ENCODE results near the gene SKIC3. TPM values are rescaled to one million over a fixed set of nuclear protein-coding genes. Genes with fewer than 3 reads are reported as not detected.

SKIC3 gene
- polyA plus RNA-seq, 1 of the 3 experiments (the other 2 are of a cell fraction), result 27.4 TPM

DNA sequence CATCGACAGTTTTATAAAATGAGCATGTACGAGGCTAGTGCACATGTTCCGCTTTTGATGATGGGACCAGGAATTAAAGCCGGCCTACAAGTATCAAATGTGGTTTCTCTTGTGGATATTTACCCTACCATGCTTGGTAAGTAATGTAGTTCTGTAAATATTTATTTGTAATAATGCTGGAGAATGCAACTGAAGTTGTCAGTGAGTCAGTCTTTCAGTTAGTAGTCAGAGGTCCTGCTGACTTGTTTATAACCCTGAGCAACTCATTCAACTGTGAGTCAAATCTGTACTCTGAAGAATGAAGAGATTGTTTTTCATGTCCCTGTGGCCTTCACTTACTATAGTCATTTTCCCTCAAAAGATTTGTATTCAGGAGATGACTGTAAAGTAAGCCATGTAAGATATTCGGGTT is 36.7 kb upstream of the SKIC3 start:
- peaks cover 14% of the 10 kb centered on the region for H3F3A ChIP-seq (replicated peaks; ENCODE audit: insufficient read depth)
- H4K20me1 ChIP-seq (ENCODE audit: insufficient read depth), result no peaks in the 10 kb centered on the region
- ChIA-PET POLR2A (no interaction called here), CTCF (no interaction called here)
- H3K4me2 ChIP-seq, result no peak overlapping the region
- WGBS (ENCODE audit: low lambda C conversion rate), result 84% methylated on average over 5 of the region's 5 CpGs
- H3K27me3 ChIP-seq (ENCODE audit: insufficient read depth), result no peaks in the 10 kb centered on the region
- peak; percentile 4; the same call in 1 of the 2 replicates for TF ChIP-seq JUND (IDR thresholded peaks at IDR 0.05)
- TF ChIP-seq SIN3A (IDR thresholded peaks at IDR 0.05; ENCODE audit: borderline replicate concordance, low read depth, low read length), result no peak
- no peak for TF ChIP-seq MXI1 (IDR thresholded peaks at IDR 0.05; ENCODE audit: low read depth, low read length)
- TF ChIP-seq ELF1 (IDR thresholded peaks at IDR 0.05), result no peak
- peak; percentile 53; the same call in 1 of the 2 replicates for TF ChIP-seq FOSL2 (IDR thresholded peaks at IDR 0.05; ENCODE audit: borderline replicate concordance, low read depth)
- TF ChIP-seq NRF1 (IDR thresholded peaks at IDR 0.05; ENCODE audit: low read depth, low read length), result no peak
- no peaks in the 10 kb centered on the region for H3K9me3 ChIP-seq
- H3K79me2 ChIP-seq (ENCODE audit: insufficient read depth), result no peaks in the 10 kb centered on the region
- no peak overlapping the region for H3K9ac ChIP-seq
- no peak overlapping the region for H3K4me3 ChIP-seq (ENCODE audit: low read depth in 2 of 2, low read length in 1 of 2)
- peaks cover 0 to 15% of the 10 kb centered on the region in 2 experiments; a peak in 1 of 4 replicates for H3K4me1 ChIP-seq (ENCODE audit: control insufficient read depth in 1 of 2, insufficient read depth in 2 of 2, low read depth in 1 of 2, low read length in 1 of 2)
- H2AFZ ChIP-seq (ENCODE audit: low read depth), result peak overlapping the region; percentile 61
- H3K27ac ChIP-seq (ENCODE audit: low read depth in 2 of 2, low read length in 1 of 2), result peak overlapping the region in 1 of 2 experiments; percentile 56; a peak in 2 of 4 replicates
- no peak for DNase-seq
- H3K36me3 ChIP-seq (replicated peaks in 1 of 2; ENCODE audit: control insufficient read depth in 1 of 2, insufficient read depth in 2 of 2, low read length in 1 of 2), result no peaks in the 10 kb centered on the region
- H3K9me2 ChIP-seq, result no peaks in the 10 kb centered on the region

DNA sequence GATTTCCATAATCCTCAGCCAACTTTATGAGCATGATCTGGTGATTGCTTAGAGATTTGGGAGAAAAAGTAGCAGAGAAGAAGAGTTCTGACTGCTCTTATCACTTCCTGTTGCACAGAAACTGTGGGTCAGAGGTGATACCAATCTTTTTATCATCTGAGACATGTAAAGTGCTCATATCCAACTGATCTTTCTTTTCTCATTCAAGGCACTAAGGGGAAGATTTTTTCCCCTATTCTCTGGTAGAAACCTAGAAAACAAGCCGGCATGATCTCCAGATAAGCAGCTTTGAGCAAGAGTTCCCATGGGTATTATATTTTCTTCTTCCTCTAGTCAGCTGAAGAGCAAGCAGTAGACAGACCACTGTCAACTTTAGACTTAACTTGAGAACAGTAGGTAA is 36.1 kb upstream of the SKIC3 start:
- no peaks in the 10 kb centered on the region for H3K27me3 ChIP-seq (ENCODE audit: insufficient read depth)
- peaks cover 0 to 15% of the 10 kb centered on the region in 2 experiments; a peak in 1 of 4 replicates for H3K4me1 ChIP-seq (ENCODE audit: control insufficient read depth in 1 of 2, insufficient read depth in 2 of 2, low read depth in 1 of 2, low read length in 1 of 2)
- ChIA-PET CTCF (no interaction called here), POLR2A (no interaction called here)
- TF ChIP-seq RAD21 (IDR thresholded peaks at IDR 0.05; ENCODE audit: low read length), result no peak
- TF ChIP-seq, protein P1, sequence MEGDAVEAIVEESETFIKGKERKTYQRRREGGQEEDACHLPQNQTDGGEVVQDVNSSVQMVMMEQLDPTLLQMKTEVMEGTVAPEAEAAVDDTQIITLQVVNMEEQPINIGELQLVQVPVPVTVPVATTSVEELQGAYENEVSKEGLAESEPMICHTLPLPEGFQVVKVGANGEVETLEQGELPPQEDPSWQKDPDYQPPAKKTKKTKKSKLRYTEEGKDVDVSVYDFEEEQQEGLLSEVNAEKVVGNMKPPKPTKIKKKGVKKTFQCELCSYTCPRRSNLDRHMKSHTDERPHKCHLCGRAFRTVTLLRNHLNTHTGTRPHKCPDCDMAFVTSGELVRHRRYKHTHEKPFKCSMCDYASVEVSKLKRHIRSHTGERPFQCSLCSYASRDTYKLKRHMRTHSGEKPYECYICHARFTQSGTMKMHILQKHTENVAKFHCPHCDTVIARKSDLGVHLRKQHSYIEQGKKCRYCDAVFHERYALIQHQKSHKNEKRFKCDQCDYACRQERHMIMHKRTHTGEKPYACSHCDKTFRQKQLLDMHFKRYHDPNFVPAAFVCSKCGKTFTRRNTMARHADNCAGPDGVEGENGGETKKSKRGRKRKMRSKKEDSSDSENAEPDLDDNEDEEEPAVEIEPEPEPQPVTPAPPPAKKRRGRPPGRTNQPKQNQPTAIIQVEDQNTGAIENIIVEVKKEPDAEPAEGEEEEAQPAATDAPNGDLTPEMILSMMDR (IDR thresholded peaks at IDR 0.05), result no peak
- no peak for TF ChIP-seq NFIC (IDR thresholded peaks at IDR 0.05; ENCODE audit: borderline replicate concordance)
- no peak for TF ChIP-seq SMC3 (IDR thresholded peaks at IDR 0.05; ENCODE audit: low read depth, low read length)
- TF ChIP-seq CHD2 (IDR thresholded peaks at IDR 0.05; ENCODE audit: low read length, partially characterized antibody), result no peak
- TF ChIP-seq, protein P2, sequence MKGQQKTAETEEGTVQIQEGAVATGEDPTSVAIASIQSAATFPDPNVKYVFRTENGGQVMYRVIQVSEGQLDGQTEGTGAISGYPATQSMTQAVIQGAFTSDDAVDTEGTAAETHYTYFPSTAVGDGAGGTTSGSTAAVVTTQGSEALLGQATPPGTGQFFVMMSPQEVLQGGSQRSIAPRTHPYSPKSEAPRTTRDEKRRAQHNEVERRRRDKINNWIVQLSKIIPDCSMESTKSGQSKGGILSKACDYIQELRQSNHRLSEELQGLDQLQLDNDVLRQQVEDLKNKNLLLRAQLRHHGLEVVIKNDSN (IDR thresholded peaks at IDR 0.05; ENCODE audit: borderline replicate concordance, low read depth), result no peak
- TF ChIP-seq RXRA (IDR thresholded peaks at IDR 0.05; ENCODE audit: borderline replicate concordance, low read depth), result no peak
- TF ChIP-seq JUND (IDR thresholded peaks at IDR 0.05), result no peak
- no peak for TF ChIP-seq SIN3A (IDR thresholded peaks at IDR 0.05; ENCODE audit: borderline replicate concordance, low read depth, low read length)
- TF ChIP-seq GATA2 (CRISPR knock-in tag; IDR thresholded peaks at IDR 0.05), result no peak
- no peak for TF ChIP-seq MXI1 (IDR thresholded peaks at IDR 0.05; ENCODE audit: low read depth, low read length)
- TF ChIP-seq FOSL2 (IDR thresholded peaks at IDR 0.05; ENCODE audit: borderline replicate concordance, low read depth), result no peak
- no peak for TF ChIP-seq GABPA (IDR thresholded peaks at IDR 0.05; ENCODE audit: low read depth)
- TF ChIP-seq FOXJ3 (CRISPR knock-in tag; IDR thresholded peaks at IDR 0.05), result no peak
- no peak for TF ChIP-seq TAF1 (IDR thresholded peaks at IDR 0.05; ENCODE audit: borderline replicate concordance, low read depth, low read length)
- no peak for TF ChIP-seq NRF1 (IDR thresholded peaks at IDR 0.05; ENCODE audit: low read depth, low read length)
- no peak for TF ChIP-seq FOXM1 (IDR thresholded peaks at IDR 0.05; ENCODE audit: low read depth)
- no peak for TF ChIP-seq TCF12 (IDR thresholded peaks at IDR 0.05)
- no peak for TF ChIP-seq POLR2AphosphoS5 (IDR thresholded peaks at IDR 0.05; ENCODE audit: low read depth, low read length)
- no peak for TF ChIP-seq EZH2phosphoT487 (IDR thresholded peaks at IDR 0.05; ENCODE audit: borderline replicate concordance, low read depth)
- no peaks in the 10 kb centered on the region for H3K79me2 ChIP-seq (ENCODE audit: insufficient read depth)
- no peak overlapping the region for H3K4me2 ChIP-seq
- H3K4me3 ChIP-seq (ENCODE audit: low read depth in 2 of 2, low read length in 1 of 2), result no peak overlapping the region
- no peak overlapping the region for H2AFZ ChIP-seq (ENCODE audit: low read depth)
- H3K36me3 ChIP-seq (replicated peaks in 1 of 2; ENCODE audit: control insufficient read depth in 1 of 2, insufficient read depth in 2 of 2, low read length in 1 of 2), result no peaks in the 10 kb centered on the region
- H3K9me3 ChIP-seq, result no peaks in the 10 kb centered on the region
- H3K9me2 ChIP-seq, result no peaks in the 10 kb centered on the region
- H3K27ac ChIP-seq (ENCODE audit: low read depth in 2 of 2, low read length in 1 of 2), result peak overlapping the region in 1 of 2 experiments; percentile 56; a peak in 2 of 4 replicates
- 100% methylated on average over 1 of the region's 1 CpG for WGBS (ENCODE audit: low lambda C conversion rate)
- H4K20me1 ChIP-seq (ENCODE audit: insufficient read depth), result no peaks in the 10 kb centered on the region
- H3K9ac ChIP-seq, result no peak overlapping the region
- DNase-seq, result no peak
- H3F3A ChIP-seq (replicated peaks; ENCODE audit: insufficient read depth), result peaks cover 8% of the 10 kb centered on the region
